Neuronal stem cell (in vitro differentiated cells): Measurements from ENCODE around the gene PTEN.
A peak's percentile ranks its signal among the peaks of the same experiment; 100 is the strongest.
"Not testable (repeated sequence)": the region's sequence is repeated elsewhere in the genome, so short reads cannot be mapped to it uniquely, and the experiment has no call there.

ENCODE experiments used
- DNase-seq: peaks from one replicate; pipeline ENCODE4 v3.0.0-alpha.2; 2013; ENCODE audit warnings: low spot score
- H2AFZ ChIP-seq: one replicate; pipeline ENCODE4 v1.6.1; 2013; ENCODE audit warnings: mild to moderate bottlenecking, low read length, inconsistent platforms
- H2AK5ac ChIP-seq: 2 replicates; pipeline ENCODE4 v1.6.1; 2013; ENCODE audit warnings: low read depth, mild to moderate bottlenecking, inconsistent platforms, low read length, moderate library complexity, mixed read lengths
- H2BK120ac ChIP-seq: 2 replicates; pipeline ENCODE4 v1.6.1; 2013; ENCODE audit warnings: low read depth, mild to moderate bottlenecking, inconsistent platforms, low read length, moderate library complexity, mixed read lengths
- H2BK12ac ChIP-seq: one replicate; pipeline ENCODE4 v1.6.1; 2013; ENCODE audit warnings: low read length, inconsistent platforms
- H2BK15ac ChIP-seq: 2 replicates; pipeline ENCODE4 v1.6.1; 2013; ENCODE audit warnings: mild to moderate bottlenecking, low read length, inconsistent platforms, mixed read lengths
- H2BK5ac ChIP-seq: one replicate; pipeline ENCODE4 v1.6.1; 2013; ENCODE audit warnings: inconsistent platforms, mild to moderate bottlenecking, low read length, moderate library complexity
- H3K14ac ChIP-seq: one replicate; pipeline ENCODE4 v1.6.1; 2013; ENCODE audit warnings: low read length, inconsistent platforms
- H3K18ac ChIP-seq: 2 replicates; pipeline ENCODE4 v1.6.1; 2013; ENCODE audit warnings: low read length, inconsistent platforms
- H3K23ac ChIP-seq: 2 replicates; pipeline ENCODE4 v1.6.1; 2013; ENCODE audit warnings: low read depth, mild to moderate bottlenecking, mixed read lengths, low read length, inconsistent platforms; ENCODE audit not compliant: poor library complexity
- H3K27ac ChIP-seq: replicated peaks from 3 replicates; pipeline ENCODE4 v1.5.1; 2013; ENCODE audit warnings: low read length, inconsistent platforms
- H3K27me3 ChIP-seq, 3 experiments: 2 replicates each; pipeline ENCODE4 v1.6.1; 2013; ENCODE audit warnings: low read length in 3 of 3, mild to moderate bottlenecking in 2 of 3, inconsistent platforms in 1 of 3, low read depth in 1 of 3, mixed read lengths in 1 of 3, moderate library complexity in 1 of 3; ENCODE audit not compliant: control insufficient read depth in 3 of 3, insufficient read depth in 3 of 3
- H3K36me3 ChIP-seq, 2 donors: replicated peaks in 1 of 2; 2 replicates each; pipeline ENCODE4 v1.6.1; 2013; ENCODE audit warnings: low read length in 2 of 2; ENCODE audit not compliant: control insufficient read depth in 2 of 2, insufficient read depth in 2 of 2
- H3K4ac ChIP-seq: 2 replicates; pipeline ENCODE4 v1.6.1; 2013; ENCODE audit warnings: inconsistent platforms, mild to moderate bottlenecking, low read length, moderate library complexity
- H3K4me1 ChIP-seq, 2 donors: 1 replicate in 1 of 2; 2 replicates in 1 of 2; pipeline ENCODE4 v1.6.1; 2013; ENCODE audit warnings: low read length in 2 of 2, low read depth in 1 of 2; ENCODE audit not compliant: control insufficient read depth in 2 of 2, insufficient read depth in 1 of 2
- H3K4me2 ChIP-seq: one replicate; pipeline ENCODE4 v1.6.1; 2013; ENCODE audit warnings: mild to moderate bottlenecking, low read length, inconsistent platforms; ENCODE audit not compliant: insufficient read depth, poor library complexity, severe bottlenecking
- H3K4me3 ChIP-seq, 2 donors: 2 replicates each; pipeline ENCODE4 v1.5.1; 2013; ENCODE audit warnings: low read length in 2 of 2, mild to moderate bottlenecking in 2 of 2, inconsistent platforms in 1 of 2, moderate library complexity in 1 of 2
- H3K79me1 ChIP-seq: one replicate; pipeline ENCODE4 v1.6.1; 2013; ENCODE audit warnings: low read depth, mild to moderate bottlenecking, inconsistent platforms, low read length, moderate library complexity
- H3K9ac ChIP-seq: one replicate; pipeline ENCODE4 v1.6.1; 2013; ENCODE audit warnings: mild to moderate bottlenecking, low read depth, low read length, inconsistent platforms; ENCODE audit not compliant: poor library complexity
- H3K9me3 ChIP-seq, 2 donors: replicated peaks in 1 of 2; 2 replicates each; pipeline versions ENCODE3 to v1.6.1; 2013; ENCODE audit warnings: low read length in 2 of 2, mild to moderate bottlenecking in 2 of 2, inconsistent platforms in 1 of 2, low read depth in 1 of 2, mixed read lengths in 1 of 2, moderate library complexity in 1 of 2; ENCODE audit not compliant: control insufficient read depth in 2 of 2, insufficient read depth in 1 of 2
- H4K8ac ChIP-seq: one replicate; pipeline ENCODE4 v1.6.1; 2013; ENCODE audit warnings: low read depth, mild to moderate bottlenecking, inconsistent platforms, low read length, moderate library complexity
- H4K91ac ChIP-seq: one replicate; pipeline ENCODE4 v1.6.1; 2013; ENCODE audit warnings: low read length, low read depth, mild to moderate bottlenecking, inconsistent platforms; ENCODE audit not compliant: poor library complexity
- WGBS, 2 donors: extraction: QIAGEN DNeasy Blood & Tissue Kit; methylation state at CpG; one replicate each; pipeline ENCODE4 v1.1.7; 2013; ENCODE audit warnings: missing lambda C conversion rate in 2 of 2, mixed read lengths in 1 of 2; ENCODE audit not compliant: insufficient read length in 2 of 2, insufficient replicate concordance in 1 of 2; ENCODE audit errors: extremely low coverage in 2 of 2; 5-methylcytosine and 5-hydroxymethylcytosine counted together

PTEN gene

GRCh38 chr10:87850742-87851205 lies 12.7 kb upstream of the PTEN start:
- Histone ChIP-seq H3K4me2 (no peak overlapping the region), H3K14ac (no peak overlapping the region), H3K4me1 (peaks cover 3 to 4% of the 10 kb centered on the region in 2 donors), H2BK15ac (no peak overlapping the region), H3K18ac (no peak overlapping the region), H3K4me3 (no peak overlapping the region), H3K79me1 (no peaks in the 10 kb centered on the region), H3K27ac (no peak overlapping the region), H3K27me3 (no peaks in the 10 kb centered on the region), H4K91ac (no peak overlapping the region), H3K9ac (no peak overlapping the region), H2BK5ac (no peak overlapping the region), H2AK5ac (no peak overlapping the region), H2BK12ac (no peak overlapping the region), H2BK120ac (no peak overlapping the region), H3K36me3 (no peaks in the 10 kb centered on the region), H3K9me3 (no peaks in the 10 kb centered on the region), H3K23ac (no peak overlapping the region), H2AFZ (peak overlapping the region; percentile 73), H3K4ac (no peak overlapping the region), H4K8ac (no peak overlapping the region)
- WGBS, 2 donors = no CpG with 5 or more reads among the region's 5 CpGs
- peak; percentile 41 for DNase-seq

GRCh38 chr10:87852089-87852488 lies 11.3 kb upstream of the PTEN start:
- no CpG with 5 or more reads among the region's 1 CpG for WGBS, 2 donors
- H2BK12ac ChIP-seq = no peak overlapping the region
- no peak overlapping the region for H4K8ac ChIP-seq
- H3K79me1 ChIP-seq = no peaks in the 10 kb centered on the region
- H3K4me1 ChIP-seq = peaks cover 0 to 3% of the 10 kb centered on the region in 2 donors
- H2BK120ac ChIP-seq = no peak overlapping the region
- no peak overlapping the region for H4K91ac ChIP-seq
- H2AFZ ChIP-seq = no peak overlapping the region
- H3K4ac ChIP-seq = no peak overlapping the region
- no peak overlapping the region for H2BK5ac ChIP-seq
- no peak overlapping the region for H2BK15ac ChIP-seq
- H3K18ac ChIP-seq = no peak overlapping the region
- no peak overlapping the region for H3K27ac ChIP-seq
- H3K4me3 ChIP-seq = no peak overlapping the region
- no peak for DNase-seq
- H3K14ac ChIP-seq = no peak overlapping the region
- H3K23ac ChIP-seq = no peak overlapping the region
- no peaks in the 10 kb centered on the region for H3K9me3 ChIP-seq
- H3K4me2 ChIP-seq = no peak overlapping the region
- no peak overlapping the region for H2AK5ac ChIP-seq
- no peaks in the 10 kb centered on the region for H3K36me3 ChIP-seq
- H3K9ac ChIP-seq = no peak overlapping the region
- H3K27me3 ChIP-seq = no peaks in the 10 kb centered on the region

GRCh38 chr10:87855247-87855646 lies 8.2 kb upstream of the PTEN start:
- H4K91ac ChIP-seq, H2BK5ac ChIP-seq, H3K79me1 ChIP-seq, DNase-seq, H3K27ac ChIP-seq, H3K9me3 ChIP-seq, H2BK120ac ChIP-seq, H2AFZ ChIP-seq, H3K23ac ChIP-seq, H3K4me3 ChIP-seq, H3K9ac ChIP-seq, H4K8ac ChIP-seq, H2BK12ac ChIP-seq, H3K18ac ChIP-seq, H3K27me3 ChIP-seq, H2BK15ac ChIP-seq, H3K4me1 ChIP-seq, H2AK5ac ChIP-seq, H3K4me2 ChIP-seq, H3K36me3 ChIP-seq, H3K4ac ChIP-seq, H3K14ac ChIP-seq: not testable (repeated sequence)
- no CpG with 5 or more reads among the region's 5 CpGs for WGBS, 2 donors

GRCh38 chr10:87855665-87856064 lies 7.8 kb upstream of the PTEN start:
- H3K27ac ChIP-seq, H3K36me3 ChIP-seq, DNase-seq, H3K9ac ChIP-seq, H3K4ac ChIP-seq, H2BK12ac ChIP-seq, H3K4me2 ChIP-seq, H2AFZ ChIP-seq, H3K4me3 ChIP-seq, H3K14ac ChIP-seq, H2BK15ac ChIP-seq, H4K8ac ChIP-seq, H3K18ac ChIP-seq, H3K4me1 ChIP-seq, H4K91ac ChIP-seq, H2BK120ac ChIP-seq, H2AK5ac ChIP-seq, H3K27me3 ChIP-seq, H3K23ac ChIP-seq, H3K79me1 ChIP-seq, H2BK5ac ChIP-seq, H3K9me3 ChIP-seq: not testable (repeated sequence)
- WGBS, 2 donors = no CpG with 5 or more reads among the region's 4 CpGs
